IPS DF 6.9 (cell line): ENCODE data around the gene MYBPH.

ENCODE experiments used
- DNase-seq: peaks from one replicate; pipeline ENCODE4 v3.0.0-alpha.2; 2013; ENCODE audit warnings: low read depth, low spot score
- H3K27ac ChIP-seq: one replicate; pipeline ENCODE4 v1.5.1; 2013; ENCODE audit warnings: low read length, control low read depth
- H3K27me3 ChIP-seq: 2 replicates; pipeline ENCODE4 v1.6.1; 2013; ENCODE audit warnings: mild to moderate bottlenecking, low read length; ENCODE audit not compliant: control insufficient read depth, insufficient read depth
- H3K36me3 ChIP-seq: 2 replicates; pipeline ENCODE4 v1.6.1; 2013; ENCODE audit warnings: low read length; ENCODE audit not compliant: control insufficient read depth, insufficient read depth
- H3K4me1 ChIP-seq: 2 replicates; pipeline ENCODE4 v1.6.1; 2013; ENCODE audit warnings: low read length; ENCODE audit not compliant: control insufficient read depth, insufficient read depth
- H3K4me3 ChIP-seq: 2 replicates; pipeline ENCODE4 v1.5.1; 2013; ENCODE audit warnings: mild to moderate bottlenecking, low read length
- H3K9me3 ChIP-seq: 2 replicates; pipeline ENCODE4 v1.6.1; 2013; ENCODE audit warnings: low read length, inconsistent platforms; ENCODE audit not compliant: control insufficient read depth, insufficient read depth
- WGBS: extraction: QIAGEN DNeasy Blood & Tissue Kit; methylation state at CpG from one replicate; pipeline ENCODE4 v1.1.7; 2013; ENCODE audit warnings: mixed read lengths, missing lambda C conversion rate; ENCODE audit not compliant: insufficient read length, insufficient coverage; 5-methylcytosine and 5-hydroxymethylcytosine counted together

MYBPH gene

GRCh38 chr1:203214871-203215270, 39.2 kb upstream of the MYBPH start:
- Histone ChIP-seq H3K27ac (no peak overlapping the region), H3K9me3 (no peaks in the 10 kb centered on the region), H3K4me3 (no peak overlapping the region), H3K4me1 (peaks cover 4% of the 10 kb centered on the region; the same call in 1 of the 2 replicates), H3K36me3 (no peaks in the 10 kb centered on the region), H3K27me3 (no peaks in the 10 kb centered on the region)
- no peak for DNase-seq
- WGBS, result no CpG with 5 or more reads among the region's 7 CpGs

DNA sequence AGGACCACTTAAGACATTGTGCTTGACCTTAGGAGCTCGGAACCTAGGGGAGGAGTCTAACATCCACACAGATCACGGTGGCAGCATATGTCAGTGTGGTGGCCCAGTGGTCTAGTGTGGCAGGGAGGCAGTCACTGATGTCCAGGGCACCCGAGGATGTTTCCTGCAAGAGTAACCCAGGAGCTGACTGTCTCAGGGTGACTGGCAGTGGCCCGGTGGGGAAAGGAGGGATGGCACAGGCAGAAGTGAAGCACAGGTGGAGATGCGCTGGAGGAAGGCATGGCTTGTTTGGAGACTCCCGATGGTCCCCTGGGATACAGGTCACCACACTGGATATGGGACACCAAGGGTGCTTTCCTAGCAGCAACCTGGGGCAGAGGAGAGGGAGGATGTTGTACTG, 37.5 kb upstream of the MYBPH start:
- WGBS, result no CpG with 5 or more reads among the region's 6 CpGs
- H3K4me1 ChIP-seq, result peaks cover 4% of the 10 kb centered on the region; the same call in 1 of the 2 replicates
- no peaks in the 10 kb centered on the region for H3K9me3 ChIP-seq
- H3K36me3 ChIP-seq, result no peaks in the 10 kb centered on the region
- no peaks in the 10 kb centered on the region for H3K27me3 ChIP-seq
- no peak overlapping the region for H3K4me3 ChIP-seq
- no peak overlapping the region for H3K27ac ChIP-seq
- no peak for DNase-seq

GRCh38 chr1:203211812-203212211, 36.2 kb upstream of the MYBPH start:
- Histone ChIP-seq H3K27ac (no peak overlapping the region), H3K4me1 (peaks cover 2% of the 10 kb centered on the region; the same call in 1 of the 2 replicates), H3K4me3 (no peak overlapping the region), H3K9me3 (no peaks in the 10 kb centered on the region), H3K27me3 (no peaks in the 10 kb centered on the region), H3K36me3 (no peaks in the 10 kb centered on the region)
- WGBS, result no CpG with 5 or more reads among the region's 3 CpGs
- no peak for DNase-seq

GRCh38 chr1:203210988-203211387, 35.4 kb upstream of the MYBPH start:
- no peak for DNase-seq
- Histone ChIP-seq H3K27ac (no peak overlapping the region), H3K4me3 (no peak overlapping the region), H3K27me3 (no peaks in the 10 kb centered on the region), H3K4me1 (no peaks in the 10 kb centered on the region), H3K36me3 (no peaks in the 10 kb centered on the region), H3K9me3 (no peaks in the 10 kb centered on the region)

DNA sequence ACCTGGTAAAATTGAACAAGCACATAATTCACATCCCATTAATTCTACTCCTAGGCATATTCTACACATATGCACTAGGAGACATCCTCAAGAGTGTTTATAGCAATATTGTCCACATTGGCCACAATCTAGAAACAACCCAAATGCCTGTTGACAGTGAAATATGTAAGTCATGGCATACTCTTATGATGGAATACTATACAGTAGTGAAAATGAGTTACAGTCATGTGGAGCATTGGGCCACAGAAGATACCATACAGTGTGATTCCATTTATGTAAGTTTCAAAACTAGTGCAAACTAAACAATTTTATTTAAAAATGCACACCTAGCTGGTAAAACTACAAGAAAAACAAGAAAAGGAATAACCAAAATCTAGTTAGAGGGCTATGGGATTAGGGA, 34.7 kb upstream of the MYBPH start:
- Histone ChIP-seq H3K27ac (no peak overlapping the region), H3K27me3 (no peaks in the 10 kb centered on the region), H3K9me3 (no peaks in the 10 kb centered on the region), H3K4me3 (no peak overlapping the region), H3K4me1 (no peaks in the 10 kb centered on the region), H3K36me3 (no peaks in the 10 kb centered on the region)
- no peak for DNase-seq

DNA sequence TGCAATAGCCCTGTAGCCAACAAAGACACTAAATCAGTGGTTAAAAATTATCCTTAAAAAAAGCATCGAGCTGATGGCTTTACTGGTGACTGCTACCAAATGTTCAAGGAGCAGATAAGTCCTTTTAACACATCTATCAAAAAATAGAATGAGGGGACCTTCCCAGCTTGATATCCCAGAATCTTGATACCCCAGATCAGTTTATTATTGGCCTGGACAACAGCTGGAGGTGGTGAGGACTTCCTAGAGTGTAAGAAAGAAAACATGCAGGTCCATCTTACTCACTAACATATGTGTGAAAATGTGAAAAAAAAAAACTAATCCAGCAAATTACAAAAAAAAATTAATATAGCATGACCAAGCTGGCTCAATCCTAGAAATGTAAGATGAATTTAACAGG, 32.6 kb upstream of the MYBPH start:
- Histone ChIP-seq H3K4me1 (no peaks in the 10 kb centered on the region), H3K36me3 (no peaks in the 10 kb centered on the region), H3K27me3 (no peaks in the 10 kb centered on the region), H3K4me3 (no peak overlapping the region), H3K9me3 (no peaks in the 10 kb centered on the region), H3K27ac (no peak overlapping the region)
- no CpG with 5 or more reads among the region's 1 CpG for WGBS
- no peak for DNase-seq

GRCh38 chr1:203207751-203208150, 32.1 kb upstream of the MYBPH start:
- no peaks in the 10 kb centered on the region for H3K9me3 ChIP-seq
- H3K27ac ChIP-seq, result no peak overlapping the region
- no peaks in the 10 kb centered on the region for H3K36me3 ChIP-seq
- DNase-seq, result no peak
- no peaks in the 10 kb centered on the region for H3K4me1 ChIP-seq
- H3K4me3 ChIP-seq, result no peak overlapping the region
- WGBS, result no CpG with 5 or more reads among the region's 2 CpGs
- H3K27me3 ChIP-seq, result no peaks in the 10 kb centered on the region

GRCh38 chr1:203206129-203206687, 30.6 kb upstream of the MYBPH start:
- no CpG with 5 or more reads among the region's 5 CpGs for WGBS
- no peaks in the 10 kb centered on the region for H3K36me3 ChIP-seq
- no peak overlapping the region for H3K27ac ChIP-seq
- DNase-seq, result no peak
- no peaks in the 10 kb centered on the region for H3K27me3 ChIP-seq
- no peaks in the 10 kb centered on the region for H3K9me3 ChIP-seq
- no peak overlapping the region for H3K4me3 ChIP-seq
- no peaks in the 10 kb centered on the region for H3K4me1 ChIP-seq

DNA sequence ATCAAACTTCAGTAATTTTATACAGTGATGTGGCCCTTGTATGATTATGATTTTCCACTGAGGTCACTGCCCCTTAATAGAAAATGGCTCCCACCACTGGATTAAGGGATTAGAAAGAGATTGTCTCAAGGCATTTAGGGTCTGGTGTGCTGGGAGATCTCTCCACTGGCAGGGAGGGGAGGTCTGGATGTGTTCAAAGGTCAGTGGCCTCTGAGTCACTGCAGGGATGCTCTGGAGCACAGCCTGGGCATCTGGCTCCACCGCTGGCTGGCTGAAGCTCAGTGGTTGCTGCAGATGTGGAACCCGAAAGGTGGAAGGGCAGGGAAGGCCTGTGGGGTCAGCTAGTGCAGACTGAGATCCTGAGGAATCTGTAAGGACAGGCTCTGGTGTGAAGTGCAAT, 29.1 kb upstream of the MYBPH start:
- WGBS, result no CpG with 5 or more reads among the region's 2 CpGs
- H3K4me1 ChIP-seq, result no peaks in the 10 kb centered on the region

GRCh38 chr1:203202431-203203245, 27.0 kb upstream of the MYBPH start:
- Histone ChIP-seq H3K4me3 (no peak overlapping the region), H3K27me3 (no peaks in the 10 kb centered on the region), H3K36me3 (no peaks in the 10 kb centered on the region), H3K27ac (no peak overlapping the region), H3K9me3 (no peaks in the 10 kb centered on the region), H3K4me1 (no peaks in the 10 kb centered on the region)
- no CpG with 5 or more reads among the region's 15 CpGs for WGBS
- DNase-seq, result no peak

More for the DNA sequence above, 29.1 kb upstream of the MYBPH start:
- no peaks in the 10 kb centered on the region for H3K36me3 ChIP-seq
- H3K27ac ChIP-seq, result no peak overlapping the region
- no peak overlapping the region for H3K4me3 ChIP-seq
- DNase-seq, result no peak
- no peaks in the 10 kb centered on the region for H3K9me3 ChIP-seq
- H3K27me3 ChIP-seq, result no peaks in the 10 kb centered on the region
